Activated CD4-positive, alpha-beta T cell treated with anti-CD3 and anti-CD28 coated beads, Interleukin-10, Interleukin-2, amounts not matched to agents 100 ng/mL and 50 ng/mL, durations not matched to agents 16 hours and 8 hours (primary cell): ENCODE results near the gene BRD7.

ENCODE experiments used
- DNase-seq: peaks from one replicate; pipeline ENCODE4 v3.0.0-alpha.2; 2020

BRD7 gene

DNA sequence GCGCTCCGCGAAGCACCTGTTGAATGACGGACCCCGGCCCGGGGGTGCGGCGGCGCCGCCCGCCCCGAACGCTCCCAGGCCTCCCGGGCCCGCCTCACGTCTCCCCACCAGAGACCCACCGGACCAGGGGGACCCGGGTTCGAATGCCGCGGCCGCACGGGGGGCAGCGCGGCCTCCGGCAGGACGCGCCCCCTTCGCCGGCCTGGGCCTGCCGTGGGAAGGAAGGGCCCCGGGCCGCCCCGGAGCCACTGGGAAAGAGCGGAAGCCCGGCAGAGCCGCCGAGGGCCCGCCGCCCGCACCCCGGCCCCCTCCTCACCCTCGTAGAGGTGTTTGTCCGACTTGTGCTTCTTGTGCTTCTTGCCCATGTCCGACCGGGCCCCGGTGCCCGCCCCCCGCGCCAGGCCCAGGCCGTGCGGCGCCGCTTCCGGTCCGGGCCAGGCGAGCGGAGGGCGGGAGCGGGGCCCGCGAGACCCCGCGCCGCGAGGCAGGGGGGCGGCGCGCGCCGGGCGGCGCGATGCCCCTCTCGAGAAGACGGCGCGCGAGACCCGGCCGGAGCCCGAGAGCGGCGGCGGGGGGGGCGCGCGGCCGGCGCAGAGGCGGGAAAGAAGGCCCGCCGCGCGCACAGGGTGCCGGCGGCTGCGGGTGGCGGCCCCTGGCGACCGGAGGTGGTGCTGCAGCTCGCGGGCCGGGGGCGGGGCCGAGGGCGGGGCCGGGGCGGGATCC is at the start of gene BRD7:
Gene BRD7 (minus strand): TSS at position 579 of the 723 bp plus-strand sequence. CDS start 214 bp downstream, at position 365.
- peak; percentile 74 for DNase-seq

DNA sequence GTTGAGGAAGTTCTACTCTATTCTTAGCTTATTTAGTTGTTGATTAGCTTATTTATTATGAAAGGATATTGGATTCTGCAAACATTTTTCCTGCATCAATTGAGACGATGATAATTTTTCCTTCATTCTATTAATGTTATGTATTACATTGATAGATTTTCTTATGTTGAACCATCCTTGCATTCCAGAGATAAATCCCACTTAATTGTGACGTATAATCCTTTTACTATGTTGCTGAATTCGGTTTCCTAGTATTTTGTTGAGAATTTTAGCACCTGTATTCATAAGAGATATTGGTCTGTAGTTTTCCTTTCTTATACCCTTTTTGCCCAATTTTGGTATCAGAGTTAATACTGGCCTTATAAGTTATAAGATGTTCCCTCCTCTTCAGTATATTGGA is 47.6 kb upstream of the BRD7 start:
- no peak for DNase-seq

- no peak for DNase-seq
These were observed 45.4 kb upstream of the BRD7 start for GRCh38 chr16:50414152-50414551.

DNA sequence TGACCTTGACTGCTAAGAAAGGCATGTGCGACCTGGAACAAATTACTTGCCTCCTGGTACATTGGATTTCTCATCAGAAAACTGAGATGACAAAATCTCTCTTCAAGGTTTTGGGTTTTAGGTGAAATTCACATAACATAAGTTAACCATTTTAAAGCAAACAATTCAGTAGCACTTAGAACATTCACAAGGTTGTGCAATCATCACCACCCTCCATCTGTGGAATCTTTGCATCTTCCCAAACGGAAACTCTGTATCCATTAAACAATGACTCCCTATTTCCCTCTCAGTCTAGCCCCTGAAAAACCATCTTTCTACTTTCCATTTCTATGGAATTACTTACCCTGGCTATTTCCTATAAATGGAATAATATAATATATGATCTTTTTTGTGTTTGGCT is 42.2 kb upstream of the BRD7 start:
- no peak for DNase-seq

DNA sequence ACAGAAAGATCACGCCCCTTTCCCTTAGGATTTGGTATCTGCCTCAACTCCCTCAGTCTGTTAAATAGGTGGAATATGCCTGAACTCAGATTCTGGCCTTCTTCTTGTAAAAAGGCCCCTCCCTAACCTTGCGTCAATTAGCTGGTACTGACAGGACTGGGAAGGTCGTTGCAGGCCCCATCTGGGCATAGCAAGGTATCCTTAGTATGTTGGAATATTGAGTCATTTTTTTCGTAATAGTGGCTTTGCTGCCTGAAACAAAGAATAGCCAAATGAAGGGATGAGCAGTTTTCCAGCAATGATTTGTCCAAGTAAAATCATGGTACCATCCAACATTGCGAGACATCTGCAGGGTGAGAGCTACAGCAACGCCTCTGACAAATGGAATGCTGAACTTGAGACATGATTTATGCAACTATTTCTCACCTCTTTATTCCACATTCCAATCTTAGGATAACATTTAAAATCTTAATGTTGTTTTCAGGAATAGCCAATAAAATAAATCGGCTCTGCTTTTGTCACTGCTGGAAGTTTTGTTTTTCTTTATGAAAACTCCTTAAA is 39.3 kb upstream of the BRD7 start:
- no peak for DNase-seq

- no peak for DNase-seq
These were observed 38.6 kb upstream of the BRD7 start for GRCh38 chr16:50407351-50407750.

GRCh38 chr16:50403491-50403890 is 34.7 kb upstream of the BRD7 start:
- no peak for DNase-seq

GRCh38 chr16:50402298-50402895 is 33.6 kb upstream of the BRD7 start:
- no peak for DNase-seq

DNA sequence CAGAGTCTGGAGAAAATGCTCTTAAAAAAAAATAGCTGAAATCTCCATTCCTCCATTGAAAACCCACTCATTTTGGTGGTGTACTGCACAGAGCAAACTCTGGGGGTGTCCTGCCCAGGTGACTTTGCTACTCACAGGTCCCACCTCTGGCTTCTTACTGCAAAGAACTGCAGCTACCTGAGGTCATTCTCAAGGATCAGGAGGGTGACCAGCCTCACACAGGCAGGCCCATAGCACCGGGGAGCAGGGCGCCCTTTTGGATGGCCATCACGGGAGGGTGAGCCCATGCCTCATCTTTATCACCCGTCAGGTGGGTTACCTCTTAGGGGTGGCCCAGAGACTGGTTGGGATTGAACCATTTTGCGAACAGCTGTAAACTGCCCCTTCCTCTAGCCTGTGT is 32.6 kb upstream of the BRD7 start:
- no peak for DNase-seq

DNA sequence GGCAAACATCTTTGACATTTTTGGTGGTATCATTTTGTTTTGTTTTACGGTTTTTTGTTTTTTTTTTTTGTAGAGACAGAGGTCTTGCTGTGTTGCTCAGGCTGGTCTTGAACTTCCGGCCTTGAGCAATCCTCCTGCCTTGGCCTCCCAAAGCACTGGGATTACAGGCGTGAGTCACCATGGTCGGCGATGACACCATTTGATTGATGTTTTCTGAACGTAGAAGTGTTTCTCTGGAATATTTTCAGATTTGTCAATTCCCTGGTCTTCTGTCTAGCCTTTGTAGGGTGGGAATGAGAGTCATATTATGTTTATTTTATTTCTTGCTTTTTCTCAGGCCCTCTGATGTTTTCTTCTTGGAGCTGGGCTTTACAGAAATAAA is 32.2 kb upstream of the BRD7 start:
- DNase-seq = no peak

GRCh38 chr16:50400312-50400966 is 31.7 kb upstream of the BRD7 start:
- no peak for DNase-seq

GRCh38 chr16:50399411-50399810 is 30.6 kb upstream of the BRD7 start:
- DNase-seq = no peak

- DNase-seq = no peak
These were observed 29.5 kb upstream of the BRD7 start for GRCh38 chr16:50398336-50398735.

GRCh38 chr16:50396761-50397535 is 28.2 kb upstream of the BRD7 start:
- no peak for DNase-seq

DNA sequence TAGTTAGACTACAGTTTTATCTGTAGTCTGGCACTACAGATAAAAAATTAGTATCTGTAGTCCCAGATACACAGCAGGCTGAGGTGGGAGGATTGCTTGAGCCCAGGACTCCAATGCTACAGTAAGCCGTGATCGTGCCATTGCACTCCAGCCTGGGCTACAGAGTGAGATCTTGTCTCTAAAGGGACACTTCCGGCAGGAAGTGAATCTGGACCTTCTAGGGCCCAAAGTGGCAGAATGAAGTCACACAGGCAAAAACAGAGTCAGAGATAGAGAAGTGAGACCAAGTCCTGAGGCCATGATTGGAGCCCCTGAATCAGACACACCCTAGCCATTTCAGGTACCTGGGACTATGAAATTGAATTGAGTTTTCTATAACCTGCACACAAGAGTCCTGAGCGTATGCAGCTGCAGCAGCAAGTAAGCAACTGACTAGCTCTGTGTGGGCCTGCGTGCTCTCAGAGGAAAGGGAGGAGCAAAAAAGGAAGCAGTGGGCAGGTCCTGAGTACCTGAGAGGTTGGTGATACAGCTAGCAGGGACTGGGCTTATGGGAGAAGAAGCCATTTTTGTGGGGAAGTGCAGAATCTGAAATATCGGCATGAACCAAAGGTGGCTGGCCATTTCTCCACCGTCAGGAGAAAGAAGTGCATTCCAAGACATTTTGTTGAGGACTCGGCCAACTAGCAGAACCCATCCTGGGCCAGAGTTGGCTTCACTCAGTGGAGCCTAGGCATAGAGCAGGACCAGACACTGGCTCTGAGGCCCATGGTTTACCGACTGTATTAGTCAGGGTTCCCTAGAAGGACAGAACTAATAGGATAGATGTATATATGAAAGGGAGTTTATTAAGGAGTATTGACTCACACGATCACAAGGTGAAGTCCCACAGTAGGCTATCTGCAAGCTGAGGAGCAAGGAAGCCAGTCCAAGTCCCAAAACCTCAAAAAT is 27.2 kb upstream of the BRD7 start:
- no peak for DNase-seq

GRCh38 chr16:50393858-50394802 is 25.3 kb upstream of the BRD7 start:
- DNase-seq = no peak

DNA sequence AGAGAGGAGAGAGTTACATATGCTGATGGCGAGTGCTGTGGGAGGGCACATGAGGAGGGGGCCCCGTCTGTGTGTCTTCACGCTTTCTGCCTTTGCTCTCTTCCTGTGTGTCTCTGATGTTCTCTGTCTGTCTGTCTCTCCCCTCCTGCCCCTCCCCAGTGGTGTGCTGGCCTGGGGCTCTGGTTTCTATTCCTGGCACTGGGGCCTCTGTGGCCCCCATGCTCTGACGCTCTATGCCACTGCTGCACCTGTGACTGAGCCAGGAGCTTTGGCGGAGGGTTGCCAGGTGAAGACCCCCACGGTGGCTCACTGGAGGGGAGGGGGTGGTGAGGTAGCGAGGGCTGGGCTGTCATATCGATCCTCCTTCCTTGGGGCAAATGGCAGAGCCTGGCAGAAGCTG is 24.6 kb upstream of the BRD7 start:
- DNase-seq = no peak

DNA sequence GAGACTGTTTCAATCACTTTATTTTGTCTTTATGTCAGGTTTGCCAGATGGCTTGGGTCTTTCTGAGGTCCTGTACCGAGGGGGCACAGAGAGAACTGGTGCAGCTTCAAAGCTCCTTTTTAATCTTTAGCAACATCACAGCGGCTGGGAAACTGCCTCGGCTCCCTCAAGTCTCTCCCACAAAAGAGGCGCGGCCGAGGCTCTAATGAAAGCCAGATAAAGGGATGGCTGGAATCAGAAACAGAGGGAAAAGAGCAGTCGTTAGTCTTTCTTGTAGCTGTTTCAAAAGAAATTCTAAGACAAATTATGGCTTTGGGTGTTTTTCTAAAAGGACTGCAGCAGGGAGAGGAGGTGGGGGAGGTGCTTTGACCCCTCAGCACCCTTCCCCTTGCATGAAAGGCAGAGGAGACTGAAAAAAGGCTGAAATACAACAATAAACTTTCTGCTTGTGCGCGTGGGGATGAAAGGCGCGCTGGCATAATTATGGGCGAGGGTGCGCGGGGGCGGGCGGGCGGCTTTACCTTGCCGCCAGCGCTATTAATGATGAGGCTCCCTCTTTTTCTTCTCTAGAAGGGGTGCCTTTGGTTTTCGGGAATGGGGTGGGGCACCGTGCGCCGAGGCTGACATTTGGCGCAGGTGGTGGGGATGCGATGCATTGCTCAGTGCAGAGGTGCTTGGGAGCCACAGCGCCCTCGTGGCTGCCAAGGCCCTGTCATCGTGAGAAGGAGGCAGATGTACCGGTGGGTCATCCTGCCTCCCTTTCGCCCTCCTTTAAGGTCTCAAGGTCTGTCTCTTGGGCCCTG is 22.3 kb upstream of the BRD7 start:
- DNase-seq = no peak

- no peak for DNase-seq
These were observed 21.6 kb upstream of the BRD7 start for GRCh38 chr16:50390371-50390771.

DNA sequence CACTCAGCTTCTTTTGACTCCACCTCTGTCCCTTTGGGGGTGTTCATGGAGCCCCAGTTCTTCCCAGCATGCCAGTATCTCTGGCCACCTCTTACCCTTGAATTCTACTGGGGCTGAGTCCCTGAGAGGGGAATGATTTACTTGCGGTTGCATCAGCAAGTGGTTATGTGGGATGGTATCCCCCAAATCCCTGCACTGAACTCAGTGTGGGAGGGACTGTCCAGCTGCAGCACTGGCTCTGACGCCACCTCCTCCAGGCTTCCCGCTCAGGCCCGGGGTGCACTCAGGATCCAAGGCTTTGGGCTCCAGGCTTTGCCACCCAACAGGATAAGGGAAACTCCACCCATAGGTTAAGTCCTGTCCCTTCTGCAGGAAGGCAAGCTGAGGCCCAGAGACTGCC is 21.1 kb upstream of the BRD7 start:
- no peak for DNase-seq
